A204.1 (cell line): Measurements from ENCODE around the gene ACSL6.

ENCODE experiments used
- FAIRE-seq: peaks from 2 replicates; lab custom pipeline; 2012; peaks lifted over from hg19 to GRCh38; lab: Jason Lieb, UNC

The ACSL6 gene, protein sequence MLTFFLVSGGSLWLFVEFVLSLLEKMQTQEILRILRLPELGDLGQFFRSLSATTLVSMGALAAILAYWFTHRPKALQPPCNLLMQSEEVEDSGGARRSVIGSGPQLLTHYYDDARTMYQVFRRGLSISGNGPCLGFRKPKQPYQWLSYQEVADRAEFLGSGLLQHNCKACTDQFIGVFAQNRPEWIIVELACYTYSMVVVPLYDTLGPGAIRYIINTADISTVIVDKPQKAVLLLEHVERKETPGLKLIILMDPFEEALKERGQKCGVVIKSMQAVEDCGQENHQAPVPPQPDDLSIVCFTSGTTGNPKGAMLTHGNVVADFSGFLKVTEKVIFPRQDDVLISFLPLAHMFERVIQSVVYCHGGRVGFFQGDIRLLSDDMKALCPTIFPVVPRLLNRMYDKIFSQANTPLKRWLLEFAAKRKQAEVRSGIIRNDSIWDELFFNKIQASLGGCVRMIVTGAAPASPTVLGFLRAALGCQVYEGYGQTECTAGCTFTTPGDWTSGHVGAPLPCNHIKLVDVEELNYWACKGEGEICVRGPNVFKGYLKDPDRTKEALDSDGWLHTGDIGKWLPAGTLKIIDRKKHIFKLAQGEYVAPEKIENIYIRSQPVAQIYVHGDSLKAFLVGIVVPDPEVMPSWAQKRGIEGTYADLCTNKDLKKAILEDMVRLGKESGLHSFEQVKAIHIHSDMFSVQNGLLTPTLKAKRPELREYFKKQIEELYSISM

DNA sequence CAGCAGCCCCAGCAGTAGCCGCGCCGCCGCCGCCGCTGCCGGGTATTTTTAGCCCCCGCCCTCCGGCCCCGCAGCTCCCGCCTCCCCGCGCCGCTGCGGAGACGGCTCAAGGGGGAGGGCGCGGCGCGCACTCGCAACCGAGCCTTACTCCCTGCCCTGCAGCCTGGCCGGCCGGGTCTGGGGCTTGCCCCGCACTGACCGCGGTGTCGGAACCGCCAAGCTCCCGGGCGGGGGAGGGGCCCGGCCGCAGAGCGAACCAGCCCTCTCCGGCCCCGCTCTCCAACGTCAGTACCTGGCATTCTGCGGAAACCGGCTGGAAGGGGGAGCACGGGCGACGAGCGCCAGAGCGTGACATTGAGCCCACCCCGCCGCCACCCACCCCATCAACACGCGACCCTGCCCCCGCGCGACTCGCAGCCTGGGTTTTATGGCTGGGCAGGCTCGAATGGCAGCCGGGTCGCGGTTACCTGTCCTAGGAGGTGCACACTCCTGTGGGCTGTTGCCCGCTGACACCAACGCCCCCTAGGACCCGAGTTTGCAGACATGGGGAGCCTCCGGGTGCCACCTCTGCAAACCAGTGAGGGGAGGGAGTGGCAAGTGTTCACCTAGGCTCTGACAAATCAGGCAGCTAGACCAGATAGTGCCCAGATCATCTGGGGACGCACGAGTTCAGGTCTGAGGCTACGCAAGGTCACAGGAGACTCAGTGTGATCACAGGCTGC, at the start of gene ACSL6:
TSS of gene ACSL6 (minus strand) at position 37 of the 722 bp plus-strand sequence. CDS start 105 bp downstream, outside the sequence.
- no peak for FAIRE-seq

DNA sequence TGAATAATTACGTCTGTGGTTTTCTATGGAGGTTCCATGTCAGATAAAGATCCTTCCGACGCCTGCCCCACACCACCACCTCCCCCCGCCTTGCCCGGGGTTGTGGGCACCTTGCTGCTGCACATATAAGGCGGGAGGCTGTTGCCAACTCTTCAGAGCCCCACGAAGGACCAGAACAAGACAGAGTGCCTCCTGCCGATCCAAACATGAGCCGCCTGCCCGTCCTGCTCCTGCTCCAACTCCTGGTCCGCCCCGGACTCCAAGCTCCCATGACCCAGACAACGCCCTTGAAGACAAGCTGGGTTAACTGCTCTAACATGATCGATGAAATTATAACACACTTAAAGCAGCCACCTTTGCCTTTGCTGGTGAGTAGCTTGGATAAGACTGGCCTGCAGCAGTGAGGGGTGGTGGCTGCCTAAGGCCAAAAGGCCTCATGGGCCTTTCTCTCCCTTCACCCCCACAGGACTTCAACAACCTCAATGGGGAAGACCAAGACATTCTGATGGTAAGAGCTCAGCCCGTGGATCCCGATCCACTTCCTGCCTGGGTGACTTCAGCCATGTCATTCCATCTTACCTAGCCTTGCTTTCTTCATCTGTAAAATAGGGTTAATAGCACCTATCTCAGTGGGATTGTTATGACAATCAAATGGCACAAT, 49.2 kb upstream of the ACSL6 start, which contains the start of gene IL3:
TSS of gene IL3 (plus strand) at position 155 of the 661 bp plus-strand sequence. CDS start at position 207, 52 bp downstream.
- no peak for FAIRE-seq

DNA sequence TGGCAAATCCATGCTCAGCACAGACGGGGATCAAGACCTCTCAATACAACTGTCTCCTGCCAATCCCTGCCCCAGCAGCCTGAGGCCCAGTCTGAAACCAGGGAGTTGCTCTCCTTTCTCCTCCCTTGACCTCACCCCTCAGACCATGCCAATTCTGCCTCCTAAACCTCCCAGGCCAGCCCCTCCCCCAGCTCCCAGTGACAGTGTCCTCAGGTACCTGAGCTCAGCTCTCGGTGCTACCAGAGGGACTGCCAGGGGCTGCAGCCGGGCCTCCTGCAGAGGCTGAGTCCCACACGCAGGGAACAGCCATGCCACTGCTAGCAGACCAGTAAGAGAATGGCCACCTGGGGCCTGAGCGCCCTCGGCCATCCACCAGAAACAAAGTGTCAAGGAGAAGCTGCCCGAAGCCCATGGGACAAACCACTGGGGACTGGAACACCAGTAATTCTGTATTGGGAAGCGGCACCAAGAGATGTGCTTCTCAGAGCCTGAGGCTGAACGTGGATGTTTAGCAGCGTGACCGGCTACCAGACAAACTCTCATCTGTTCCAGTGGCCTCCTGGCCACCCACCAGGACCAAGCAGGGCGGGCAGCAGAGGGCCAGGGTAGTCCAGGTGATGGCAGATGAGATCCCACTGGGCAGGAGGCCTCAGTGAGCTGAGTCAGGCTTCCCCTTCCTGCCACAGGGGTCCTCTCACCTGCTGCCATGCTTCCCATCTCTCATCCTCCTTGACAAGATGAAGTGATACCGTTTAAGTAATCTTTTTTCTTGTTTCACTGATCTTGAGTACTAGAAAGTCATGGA, 48.4 kb upstream of the ACSL6 start:
- FAIRE-seq, result no peak

DNA sequence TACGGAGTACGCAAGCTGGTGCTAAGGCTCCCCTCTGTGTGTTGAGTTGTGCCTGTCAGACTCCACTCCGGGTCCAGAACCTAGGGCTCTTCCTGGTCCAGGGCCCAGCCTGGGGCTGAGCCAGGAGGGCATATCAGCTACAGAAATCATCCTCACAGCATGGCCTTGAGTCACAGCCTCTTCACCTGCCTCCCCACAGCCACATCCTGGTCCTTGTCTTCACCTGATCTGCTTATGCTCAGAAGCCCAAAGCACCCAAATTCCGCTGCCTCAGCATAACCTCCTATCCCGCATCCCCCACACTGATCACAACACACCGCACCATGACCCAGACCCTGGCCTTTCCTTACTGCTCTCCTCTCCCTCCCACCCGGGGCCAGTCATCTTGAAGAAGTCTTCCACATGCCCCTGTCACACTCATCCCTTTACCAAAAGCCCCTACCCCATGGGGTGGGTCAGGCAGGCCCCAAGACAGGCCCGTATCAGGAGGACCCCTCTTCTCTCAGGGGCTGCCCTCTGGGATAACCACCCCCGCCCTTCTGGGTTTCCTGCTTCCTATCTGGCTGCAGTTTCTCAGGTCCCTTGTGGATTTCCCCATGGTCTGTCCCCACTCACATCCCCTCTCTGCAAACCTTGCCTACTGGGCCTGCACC, 47.7 kb upstream of the ACSL6 start:
- no peak for FAIRE-seq

DNA sequence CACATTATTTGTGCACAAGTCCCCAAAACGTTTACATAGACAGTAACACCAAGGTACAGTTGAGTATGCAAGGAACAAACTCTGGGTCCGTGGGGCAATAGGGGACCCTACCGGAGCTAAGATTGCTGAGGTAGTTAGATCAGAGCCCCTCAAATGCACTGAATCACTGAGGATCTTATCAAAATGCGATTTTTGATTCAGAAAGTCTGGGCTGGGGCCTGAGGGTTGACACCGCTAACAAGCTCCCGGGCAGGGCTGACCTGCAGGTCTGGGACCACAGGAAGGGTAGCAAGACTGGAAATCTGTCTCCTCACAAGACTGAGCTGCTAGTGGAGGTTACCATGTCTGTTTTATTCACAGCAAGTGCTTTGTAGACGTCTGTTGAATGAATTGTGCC, 47.2 kb upstream of the ACSL6 start:
- FAIRE-seq, result no peak

DNA sequence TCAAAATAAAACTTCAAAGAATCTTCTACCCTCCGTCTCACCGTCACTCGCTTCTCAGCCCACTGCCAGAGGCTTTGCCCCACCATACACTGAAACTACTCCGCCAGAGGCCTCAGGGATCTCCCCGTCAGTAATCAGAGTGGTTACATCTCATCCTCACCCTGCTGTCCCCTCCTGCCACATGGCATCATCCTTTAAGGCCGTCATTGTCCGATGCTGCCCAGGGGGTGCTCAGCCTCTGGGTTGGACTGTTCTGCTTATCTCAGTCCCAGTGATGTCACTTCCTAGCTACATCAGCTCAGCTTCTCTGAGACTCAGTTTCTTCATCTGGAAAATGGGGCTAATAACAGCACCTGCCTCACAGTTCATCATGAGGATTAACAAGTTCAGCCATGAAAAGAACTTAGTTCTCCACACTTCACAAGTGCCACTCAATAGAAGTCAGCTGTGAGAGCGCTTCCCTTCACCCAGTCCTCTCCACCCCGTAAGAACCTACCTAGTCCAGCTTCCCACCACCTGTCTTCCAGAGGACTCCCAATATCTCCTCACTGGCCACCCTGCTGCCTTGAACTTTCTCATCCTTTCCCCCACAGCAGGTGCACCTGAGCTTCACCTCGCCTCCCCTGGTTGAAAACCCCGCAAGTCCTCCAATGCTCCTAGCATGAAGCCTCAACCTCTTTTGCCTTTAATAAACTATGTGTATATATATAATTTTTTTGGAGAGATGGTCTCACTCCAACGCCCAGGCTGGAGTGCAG, 46.2 kb upstream of the ACSL6 start:
- no peak for FAIRE-seq

DNA sequence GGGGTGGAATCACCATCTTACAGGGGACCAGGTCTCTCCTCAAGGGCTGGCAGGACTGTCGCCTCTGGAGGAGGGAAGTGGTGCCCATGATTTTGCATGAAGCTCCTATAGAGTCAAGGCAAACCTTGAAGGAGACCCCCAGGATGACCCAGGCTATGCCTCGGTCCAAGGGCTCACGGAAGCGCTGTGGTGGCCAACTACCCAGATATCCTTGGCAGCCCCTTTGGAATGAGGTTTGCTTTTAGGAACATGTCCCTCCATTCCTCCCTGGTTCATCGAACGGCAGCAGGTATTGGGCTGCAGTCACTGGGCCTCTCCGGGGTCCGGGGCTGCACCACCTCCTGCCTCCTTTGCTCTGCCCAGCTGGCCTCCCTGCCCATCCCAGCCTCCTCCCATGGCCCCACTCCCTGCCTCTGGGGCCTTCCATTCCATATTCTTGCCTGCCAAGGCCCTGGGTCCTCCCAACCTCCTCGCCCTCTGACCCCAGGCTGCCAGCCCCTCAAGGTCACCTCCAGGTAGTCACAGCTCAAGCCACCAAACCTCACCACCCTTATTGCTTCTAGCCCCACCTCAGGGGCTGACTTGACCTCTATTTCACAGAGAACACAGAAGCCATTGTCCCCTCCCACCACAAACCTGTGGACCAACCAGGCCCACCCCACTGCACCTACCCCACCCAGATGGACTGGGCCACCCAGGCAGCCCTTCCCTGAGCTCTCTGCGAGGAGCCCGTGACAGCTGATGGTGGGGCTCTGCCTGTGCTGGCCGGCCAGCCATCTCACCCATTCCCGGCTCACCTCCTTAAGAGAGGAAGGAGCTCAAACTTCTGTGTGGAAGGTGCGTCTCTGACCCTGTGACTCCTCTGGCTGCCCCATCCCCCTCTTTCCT, 45.4 kb upstream of the ACSL6 start:
- FAIRE-seq, result no peak

DNA sequence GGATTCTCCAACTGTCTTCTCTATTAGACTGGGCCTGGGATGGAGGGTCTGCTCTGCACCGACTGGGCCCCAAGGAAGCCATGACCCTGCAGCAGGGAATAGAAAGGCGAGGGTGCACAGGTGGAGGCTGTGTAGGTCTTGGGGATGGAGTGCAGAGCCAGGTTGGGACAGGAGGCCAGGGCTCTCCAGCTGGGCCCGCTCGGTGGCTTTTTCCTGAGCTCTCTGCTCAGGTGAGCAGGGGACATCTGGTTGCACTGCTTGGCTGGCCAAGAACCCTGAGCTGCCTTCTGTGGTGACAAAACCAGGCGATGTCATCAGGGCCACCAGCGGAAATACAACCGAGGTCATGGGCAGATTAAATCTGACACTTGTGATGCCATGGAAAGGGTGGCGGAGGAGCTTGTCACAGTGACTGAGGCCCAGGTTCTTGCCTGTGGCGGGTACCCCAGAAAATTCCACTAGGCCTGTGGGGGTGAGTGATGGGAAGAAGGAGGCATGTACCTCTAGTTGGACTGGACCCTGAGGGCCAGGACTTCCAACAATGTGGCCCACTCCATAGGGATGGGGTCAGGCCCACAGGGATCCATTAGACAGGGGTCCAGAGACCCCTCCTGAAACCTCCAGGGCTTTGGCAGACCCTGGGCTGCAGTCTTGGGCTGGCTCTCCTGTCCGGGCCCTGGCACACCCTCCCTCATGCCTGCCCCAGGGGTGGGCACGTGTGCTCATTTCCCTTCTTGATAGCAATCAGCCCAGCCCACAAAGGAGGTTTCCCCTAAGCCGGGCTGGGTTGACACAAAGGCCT, 44.6 kb upstream of the ACSL6 start:
- FAIRE-seq, result no peak

DNA sequence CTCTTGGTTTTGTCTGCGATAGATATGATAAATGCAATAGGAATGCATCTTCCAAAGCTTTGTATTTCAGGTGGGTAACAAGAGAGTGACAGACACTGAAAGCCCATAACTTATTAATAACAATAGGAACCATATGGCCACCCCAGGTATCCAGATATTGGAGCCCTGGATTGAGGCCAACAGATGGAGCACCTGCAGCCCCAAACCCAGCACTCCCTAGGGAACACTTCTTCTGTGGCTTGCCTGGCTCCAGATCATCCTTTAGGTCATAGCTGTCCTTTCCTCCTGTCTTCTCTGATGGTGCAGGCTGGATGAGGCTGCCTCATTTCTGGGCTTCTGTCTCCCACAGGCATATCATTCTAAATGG, 44.0 kb upstream of the ACSL6 start:
- FAIRE-seq, result no peak

DNA sequence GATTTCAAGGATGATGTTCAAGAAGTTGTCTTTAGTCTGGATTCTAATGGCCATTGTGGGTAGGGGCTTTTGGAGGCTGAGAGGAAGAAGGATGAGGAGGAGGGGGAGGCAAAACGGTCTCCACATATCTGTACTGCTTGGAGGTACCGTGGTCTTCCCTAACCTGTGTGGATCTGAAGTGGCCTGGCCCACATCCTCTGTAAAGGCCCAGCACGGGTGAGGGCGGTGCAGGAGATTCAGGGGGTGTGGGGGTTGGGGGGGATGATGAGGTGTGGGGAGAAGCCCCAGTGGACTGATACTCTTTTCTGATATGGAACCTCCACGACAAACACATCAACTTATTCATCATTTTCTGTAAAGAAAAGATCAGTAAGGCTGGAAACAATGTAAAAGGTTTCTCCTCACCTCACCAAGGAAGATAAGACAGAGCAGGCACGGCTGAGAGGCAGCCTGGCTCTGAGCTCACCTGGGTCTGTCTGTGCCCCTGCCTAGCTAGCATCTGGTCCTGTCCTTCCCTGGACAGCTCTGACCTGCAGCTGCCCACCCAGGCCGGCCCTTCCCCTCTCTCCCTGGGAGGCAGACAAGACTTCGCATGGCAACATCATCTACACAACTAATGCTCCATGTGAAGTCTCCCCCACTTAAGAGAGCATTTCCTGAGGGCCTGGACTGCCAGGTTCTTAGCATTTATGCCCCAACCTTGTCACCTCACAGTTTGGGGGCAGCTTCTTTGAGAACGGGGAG, 43.4 kb upstream of the ACSL6 start:
- no peak for FAIRE-seq

DNA sequence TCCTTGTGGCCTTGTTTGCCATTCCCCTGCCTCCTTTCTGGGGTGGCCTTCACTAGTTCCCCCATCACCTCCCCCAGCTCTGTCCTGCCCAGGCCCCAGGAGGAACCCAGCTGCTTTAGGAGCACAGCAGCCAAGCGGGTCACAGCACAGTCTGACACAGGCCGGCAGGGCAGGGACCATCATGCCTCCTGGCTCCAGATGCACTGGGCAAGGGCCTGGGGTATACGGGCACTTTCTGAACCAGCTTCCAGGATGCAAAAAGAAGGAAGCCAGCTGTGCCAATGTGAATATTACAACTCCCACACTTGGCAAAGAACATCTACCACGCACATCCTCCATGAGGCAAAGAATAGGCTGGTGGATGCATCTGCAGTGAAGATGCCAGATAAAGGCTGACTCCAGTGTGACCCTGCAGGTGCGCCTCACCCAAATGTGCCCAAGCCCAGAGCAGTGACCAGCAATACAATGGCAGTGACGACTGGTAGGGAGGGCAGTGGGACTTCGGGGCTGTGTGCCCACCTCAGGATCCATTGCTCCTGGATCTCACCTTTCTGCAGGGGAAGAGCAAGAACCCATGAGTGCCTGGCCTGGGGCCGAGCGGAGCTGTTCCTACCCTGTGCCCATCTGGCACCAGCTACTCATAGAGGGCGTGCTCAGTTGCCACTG, 42.7 kb upstream of the ACSL6 start:
- no peak for FAIRE-seq

DNA sequence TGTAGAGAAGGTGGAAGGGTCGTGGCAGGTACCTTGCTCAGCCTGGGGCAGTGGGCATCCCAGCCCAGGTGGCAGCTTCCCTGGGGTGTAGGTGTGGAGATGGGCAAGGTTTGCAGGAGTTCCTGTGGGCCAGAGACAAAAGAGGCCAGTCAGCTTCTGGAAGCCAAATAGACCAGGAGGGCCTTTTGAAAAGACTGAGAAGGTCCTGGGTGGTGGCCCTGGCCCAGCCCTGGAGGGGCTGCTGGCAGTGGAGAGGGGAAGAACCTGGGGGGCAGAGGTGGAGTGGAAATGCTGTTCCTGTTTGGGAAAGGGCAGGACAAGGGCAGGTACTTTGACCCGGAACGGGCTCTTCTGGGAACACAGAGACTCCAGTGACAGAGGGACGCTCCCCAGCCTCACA, 42.0 kb upstream of the ACSL6 start:
- FAIRE-seq, result no peak

DNA sequence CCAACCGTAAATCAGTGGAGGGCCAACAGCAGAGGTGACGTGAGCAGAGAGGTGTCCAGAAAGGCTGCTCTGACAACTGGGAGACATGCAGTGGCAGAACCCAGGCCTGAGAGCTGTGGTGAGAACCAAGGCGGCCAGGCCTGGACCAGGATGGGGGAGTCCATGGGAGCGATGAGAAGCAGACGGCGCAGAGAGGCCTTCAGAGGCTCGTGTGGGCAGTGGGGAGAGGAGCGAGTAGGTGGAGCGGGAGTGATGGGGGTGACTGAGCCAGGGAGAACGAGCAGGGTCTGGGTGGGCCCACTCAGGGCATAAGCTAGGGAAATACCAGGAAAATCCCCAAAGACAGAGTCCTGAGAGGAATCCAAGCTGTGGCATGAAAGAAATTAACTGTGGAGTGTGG, 41.1 kb upstream of the ACSL6 start:
- no peak for FAIRE-seq

DNA sequence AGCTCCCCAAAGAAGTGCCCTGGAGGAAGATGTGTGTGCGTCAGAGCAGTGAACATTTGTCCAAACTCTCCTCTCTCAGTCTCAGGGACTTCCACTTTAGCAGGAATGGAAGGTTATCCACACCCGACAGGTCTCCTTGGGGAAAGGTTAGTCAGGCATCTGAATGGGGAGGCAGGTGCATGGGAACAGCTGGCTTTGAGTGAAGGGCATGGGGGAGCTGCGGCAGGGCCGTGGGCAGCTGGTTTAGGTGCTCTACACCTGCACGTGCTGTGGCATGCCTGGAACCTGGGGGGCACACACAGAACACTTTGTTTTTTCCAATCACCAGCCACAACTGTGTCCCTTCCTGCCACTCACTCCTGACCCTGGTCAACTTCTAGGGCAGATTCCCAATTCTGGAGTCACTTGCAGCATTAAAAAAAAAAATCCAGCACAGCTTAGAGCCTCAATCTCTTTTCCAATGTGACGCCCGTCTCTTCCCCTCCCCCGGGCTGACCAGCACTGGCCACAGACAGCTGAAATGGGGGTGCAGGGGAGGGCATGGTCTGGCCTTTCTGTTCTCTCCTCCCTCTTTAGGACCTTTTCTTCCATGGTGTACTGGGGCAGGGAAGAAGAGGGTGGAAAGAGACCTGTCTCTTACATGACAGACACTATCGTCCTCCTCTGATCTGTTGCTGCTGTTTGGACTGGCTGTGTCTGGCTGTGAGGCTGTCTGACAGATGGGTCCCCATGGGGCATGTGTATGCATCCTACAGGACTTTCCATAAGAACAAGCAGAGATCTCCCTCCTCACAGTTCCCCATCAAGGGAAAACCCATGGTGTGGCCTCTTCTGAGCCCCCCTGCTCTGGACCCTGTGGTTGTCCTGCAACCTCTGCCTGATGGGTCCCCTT, 39.4 kb upstream of the ACSL6 start:
- FAIRE-seq, result no peak

DNA sequence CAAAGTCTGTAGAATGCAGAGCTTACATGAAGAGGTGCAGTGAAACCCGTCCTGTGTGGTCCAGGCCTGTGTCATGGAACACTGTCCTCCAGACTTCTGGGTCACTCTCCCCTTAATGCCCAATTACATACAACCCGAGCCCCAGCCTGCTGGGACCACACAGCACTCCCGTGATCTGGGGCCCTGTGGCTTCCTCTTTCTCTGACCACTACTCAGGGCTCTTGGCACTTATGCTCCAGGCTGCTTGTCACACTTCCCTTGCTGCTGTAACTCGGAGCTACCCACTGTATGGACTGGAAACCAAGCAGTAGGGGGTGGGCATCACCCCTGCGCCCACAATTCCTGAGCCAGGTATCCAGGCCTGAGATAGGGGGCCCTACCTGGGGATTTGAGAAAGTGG, 38.7 kb upstream of the ACSL6 start:
- FAIRE-seq, result no peak

DNA sequence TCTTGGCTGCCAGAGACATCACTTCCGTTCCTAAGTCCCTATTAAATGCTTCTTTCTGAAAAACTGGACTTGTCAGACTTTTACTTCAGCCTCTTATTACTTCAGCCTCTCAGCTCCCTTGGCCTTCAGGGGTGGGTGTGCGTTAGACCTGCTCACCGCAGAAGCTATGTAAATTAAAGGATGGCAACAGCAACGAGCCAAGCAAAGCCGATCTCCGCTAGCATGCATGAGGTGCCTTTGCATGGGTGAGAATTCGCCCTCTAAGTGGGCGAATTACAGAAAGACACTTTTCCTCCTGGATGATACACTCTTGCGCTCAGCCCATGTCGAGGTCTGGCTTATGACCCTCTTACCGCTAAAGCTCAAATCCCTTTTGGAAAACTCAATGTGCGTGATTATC, 38.1 kb upstream of the ACSL6 start:
- no peak for FAIRE-seq
